ENCODE data around the gene ABCA10. TPM values are rescaled to one million over a fixed set of nuclear protein-coding genes. Genes with fewer than 3 reads are reported as not detected.

ABCA10 gene
- total RNA-seq, 2 donors from 2014 or later, result 1.1 to 5.1 TPM

- ATAC-seq (replicated peaks), result no peak
- Mint-ChIP-seq H3K36me3 (ENCODE audit: low read depth) (peaks cover 31% of the 10 kb centered on the region), H3K9me3 (no peaks in the 10 kb centered on the region), H3K4me3 (no peak overlapping the region), H3K27ac (no peak overlapping the region), H3K4me1 (no peaks in the 10 kb centered on the region), H3K27me3 (no peaks in the 10 kb centered on the region)
Observed at GRCh38 chr17:69239611-69240600, 11.3 kb upstream of the ABCA10 start.

- Mint-ChIP-seq H3K36me3 (ENCODE audit: low read depth) (peaks cover 12% of the 10 kb centered on the region), H3K27me3 (no peaks in the 10 kb centered on the region), H3K4me3 (no peak overlapping the region), H3K9me3 (peaks cover 9% of the 10 kb centered on the region), H3K4me1 (no peaks in the 10 kb centered on the region), H3K27ac (no peak overlapping the region)
- no peak for ATAC-seq (replicated peaks)
Observed at GRCh38 chr17:69236946-69237345, 8.3 kb upstream of the ABCA10 start.

GRCh38 chr17:69236464-69236863, 7.8 kb upstream of the ABCA10 start:
- Mint-ChIP-seq H3K9me3 (peaks cover 9% of the 10 kb centered on the region), H3K4me1 (no peaks in the 10 kb centered on the region), H3K27me3 (no peaks in the 10 kb centered on the region), H3K4me3 (no peak overlapping the region), H3K27ac (no peak overlapping the region), H3K36me3 (ENCODE audit: low read depth) (peaks cover 10% of the 10 kb centered on the region)
- no peak for ATAC-seq (replicated peaks)

GRCh38 chr17:69235338-69236058, 6.9 kb upstream of the ABCA10 start:
- Mint-ChIP-seq H3K4me3 (no peak overlapping the region), H3K27me3 (no peaks in the 10 kb centered on the region), H3K4me1 (no peaks in the 10 kb centered on the region), H3K36me3 (ENCODE audit: low read depth) (peaks cover under 1% of the 10 kb centered on the region), H3K27ac (no peak overlapping the region), H3K9me3 (peaks cover 9% of the 10 kb centered on the region)
- peak; percentile 65 for ATAC-seq (replicated peaks)

GRCh38 chr17:69232650-69233049, 4.0 kb upstream of the ABCA10 start:
- no peak overlapping the region for H3K27ac Mint-ChIP-seq
- H3K9me3 Mint-ChIP-seq, result peaks cover 9% of the 10 kb centered on the region
- no peaks in the 10 kb centered on the region for H3K36me3 Mint-ChIP-seq (ENCODE audit: low read depth)
- H3K27me3 Mint-ChIP-seq, result no peaks in the 10 kb centered on the region
- no peak overlapping the region for H3K4me3 Mint-ChIP-seq
- no peaks in the 10 kb centered on the region for H3K4me1 Mint-ChIP-seq
- ATAC-seq (replicated peaks), result no peak

- no peaks in the 10 kb centered on the region for H3K4me1 Mint-ChIP-seq
- no peak overlapping the region for H3K27ac Mint-ChIP-seq
- H3K36me3 Mint-ChIP-seq (ENCODE audit: low read depth), result no peaks in the 10 kb centered on the region
- no peak overlapping the region for H3K4me3 Mint-ChIP-seq
- no peaks in the 10 kb centered on the region for H3K27me3 Mint-ChIP-seq
- no peak for ATAC-seq (replicated peaks)
- peaks cover 9% of the 10 kb centered on the region for H3K9me3 Mint-ChIP-seq
Observed at GRCh38 chr17:69231521-69231920, 2.9 kb upstream of the ABCA10 start.

- Mint-ChIP-seq H3K27me3 (no peaks in the 10 kb centered on the region), H3K36me3 (ENCODE audit: low read depth) (no peaks in the 10 kb centered on the region), H3K4me1 (no peaks in the 10 kb centered on the region), H3K4me3 (no peak overlapping the region), H3K9me3 (peaks cover 9% of the 10 kb centered on the region), H3K27ac (no peak overlapping the region)
- ATAC-seq (replicated peaks), result no peak
Observed at GRCh38 chr17:69230939-69231338, 2.3 kb upstream of the ABCA10 start.

- ATAC-seq (replicated peaks), result no peak
- H3K27me3 Mint-ChIP-seq, result no peaks in the 10 kb centered on the region
- H3K36me3 Mint-ChIP-seq (ENCODE audit: low read depth), result no peaks in the 10 kb centered on the region
- H3K4me1 Mint-ChIP-seq, result peaks cover 6% of the 10 kb centered on the region
- H3K9me3 Mint-ChIP-seq, result peaks cover 6% of the 10 kb centered on the region
- no peak overlapping the region for H3K27ac Mint-ChIP-seq
- H3K4me3 Mint-ChIP-seq, result no peak overlapping the region
Observed at GRCh38 chr17:69228018-69228417, 606 bp downstream of the ABCA10 start.

- H3K36me3 Mint-ChIP-seq (ENCODE audit: low read depth), result no peaks in the 10 kb centered on the region
- H3K4me3 Mint-ChIP-seq, result no peak overlapping the region
- H3K9me3 Mint-ChIP-seq, result peaks cover under 1% of the 10 kb centered on the region
- no peak overlapping the region for H3K27ac Mint-ChIP-seq
- no peaks in the 10 kb centered on the region for H3K27me3 Mint-ChIP-seq
- ATAC-seq (replicated peaks), result no peak
- peaks cover 6% of the 10 kb centered on the region for H3K4me1 Mint-ChIP-seq
Observed at GRCh38 chr17:69227541-69227940, 1.1 kb downstream of the ABCA10 start.

GRCh38 chr17:69223809-69224208, 4.8 kb downstream of the ABCA10 start:
- no peaks in the 10 kb centered on the region for H3K9me3 Mint-ChIP-seq
- peaks cover 6% of the 10 kb centered on the region for H3K4me1 Mint-ChIP-seq
- H3K27me3 Mint-ChIP-seq, result no peaks in the 10 kb centered on the region
- H3K27ac Mint-ChIP-seq, result no peak overlapping the region
- ATAC-seq (replicated peaks), result no peak
- H3K36me3 Mint-ChIP-seq (ENCODE audit: low read depth), result peaks cover 11% of the 10 kb centered on the region
- no peak overlapping the region for H3K4me3 Mint-ChIP-seq

- no peak overlapping the region for H3K27ac Mint-ChIP-seq
- no peak overlapping the region for H3K4me3 Mint-ChIP-seq
- peaks cover 15% of the 10 kb centered on the region for H3K36me3 Mint-ChIP-seq (ENCODE audit: low read depth)
- no peak for ATAC-seq (replicated peaks)
- H3K4me1 Mint-ChIP-seq, result peaks cover 6% of the 10 kb centered on the region
- H3K27me3 Mint-ChIP-seq, result no peaks in the 10 kb centered on the region
- H3K9me3 Mint-ChIP-seq, result no peaks in the 10 kb centered on the region
Observed at GRCh38 chr17:69222707-69223258, 5.8 kb downstream of the ABCA10 start.

GRCh38 chr17:69220098-69220497, 8.5 kb downstream of the ABCA10 start:
- no peak overlapping the region for H3K27ac Mint-ChIP-seq

GRCh38 chr17:69218986-69219385, 9.6 kb downstream of the ABCA10 start:
- Mint-ChIP-seq H3K4me1 (peaks cover 5% of the 10 kb centered on the region), H3K9me3 (no peaks in the 10 kb centered on the region), H3K27ac (no peak overlapping the region), H3K36me3 (ENCODE audit: low read depth) (peaks cover 15% of the 10 kb centered on the region), H3K27me3 (no peaks in the 10 kb centered on the region), H3K4me3 (no peak overlapping the region)
- ATAC-seq (replicated peaks), result no peak

More at GRCh38 chr17:69220098-69220497, 8.5 kb downstream of the ABCA10 start:
- Mint-ChIP-seq H3K4me1 (peaks cover 6% of the 10 kb centered on the region), H3K36me3 (ENCODE audit: low read depth) (peaks cover 15% of the 10 kb centered on the region), H3K27me3 (no peaks in the 10 kb centered on the region), H3K4me3 (no peak overlapping the region), H3K9me3 (no peaks in the 10 kb centered on the region)
- ATAC-seq (replicated peaks), result no peak

GRCh38 chr17:69213059-69213813, 15.4 kb downstream of the ABCA10 start:
- Mint-ChIP-seq H3K27me3 (no peaks in the 10 kb centered on the region), H3K27ac (no peak overlapping the region), H3K9me3 (no peaks in the 10 kb centered on the region), H3K4me3 (no peak overlapping the region), H3K4me1 (no peaks in the 10 kb centered on the region), H3K36me3 (ENCODE audit: low read depth) (no peaks in the 10 kb centered on the region)
- ATAC-seq (replicated peaks), result no peak
